Hypothalamus (tissue), 51 donors: Measurements from ENCODE around the gene CDIP1.

Experiments
- DNase-seq, 51 donors: peaks; one replicate each; lab custom pipeline; 2025; lab: John Stamatoyannopoulos, UW

CDIP1 gene

GRCh38 chr16:4515611-4516233 lies 22.9 kb downstream of the CDIP1 start:
- peak in 1 of 51 donors; percentile 42 for DNase-seq

- no peak for DNase-seq
Measured at GRCh38 chr16:4514606-4515005, 24.0 kb downstream of the CDIP1 start.

GRCh38 chr16:4513881-4514280 lies 24.7 kb downstream of the CDIP1 start:
- DNase-seq, result no peak

DNA sequence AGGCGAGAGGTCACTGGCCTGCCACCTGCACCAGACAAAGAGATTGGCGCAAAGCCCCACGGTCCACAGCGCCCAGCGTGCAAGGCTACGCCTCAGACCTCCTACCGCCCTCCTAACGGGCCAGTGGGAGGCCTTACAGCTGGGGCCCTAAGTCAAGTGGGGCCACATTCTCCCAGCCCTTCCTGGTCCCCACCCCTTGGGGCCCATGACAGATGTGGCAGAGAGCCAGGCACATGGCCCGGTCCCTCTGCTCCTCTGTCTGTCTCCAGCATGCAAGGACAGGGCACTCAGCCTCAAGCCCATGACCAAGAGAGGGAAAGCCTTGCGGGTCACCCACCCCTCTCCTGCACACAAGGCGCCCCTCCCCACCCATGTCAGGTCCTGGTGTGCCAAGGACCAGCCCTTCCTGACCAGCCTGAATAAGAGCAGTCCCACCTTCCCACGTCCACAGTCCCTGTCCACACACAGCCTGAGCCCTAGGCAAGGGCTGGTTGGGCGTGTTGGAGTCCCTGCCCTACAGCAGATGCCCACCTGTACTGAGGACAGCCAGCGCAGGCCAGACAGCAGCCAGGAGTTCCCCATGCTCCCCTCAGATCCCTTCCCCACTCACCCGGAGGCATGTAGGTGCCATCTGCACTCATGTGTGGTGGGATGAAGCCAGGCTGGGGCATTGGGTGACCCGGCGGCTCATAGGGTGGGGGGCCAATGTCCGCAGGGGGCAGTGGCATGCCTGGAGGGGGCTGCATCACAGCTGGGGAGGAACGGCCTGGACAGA lies 25.3 kb downstream of the CDIP1 start:
- DNase-seq, result peak in 3 of 51 donors; percentile 22 to 51 (median 32)

DNA sequence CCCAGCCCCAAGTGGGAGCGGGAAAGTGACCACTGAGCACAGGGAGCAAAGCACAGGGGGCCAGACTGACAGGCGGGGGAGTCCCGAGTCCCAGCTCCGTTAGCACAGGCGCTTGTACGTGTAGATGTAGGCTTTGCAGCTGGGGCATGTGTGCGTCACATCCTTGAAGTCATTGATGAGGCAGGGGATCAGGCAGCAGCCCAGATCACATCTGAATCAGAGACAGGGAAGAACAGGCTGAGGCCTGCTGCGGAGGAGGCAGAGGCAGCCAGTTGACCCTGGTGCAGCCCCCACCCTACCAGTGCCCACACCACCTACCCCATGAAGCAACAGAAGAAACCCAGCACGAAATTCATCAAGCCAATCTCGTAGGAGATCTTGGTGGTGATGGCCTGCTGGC lies 26.1 kb downstream of the CDIP1 start:
- DNase-seq, result peak in 1 of 51 donors; percentile 67

- DNase-seq, result peak in 31 of 51 donors; percentile 18 to 64 (median 45)
Measured at GRCh38 chr16:4511441-4512082, 27.0 kb downstream of the CDIP1 start.

- no peak for DNase-seq
Measured at GRCh38 chr16:4510747-4511426, 27.7 kb downstream of the CDIP1 start.

GRCh38 chr16:4510131-4510530 lies 28.4 kb downstream of the CDIP1 start:
- no peak for DNase-seq

GRCh38 chr16:4509420-4509819 lies 29.2 kb downstream of the CDIP1 start:
- DNase-seq, result no peak

GRCh38 chr16:4508806-4509205 lies 29.8 kb downstream of the CDIP1 start:
- DNase-seq, result no peak

DNA sequence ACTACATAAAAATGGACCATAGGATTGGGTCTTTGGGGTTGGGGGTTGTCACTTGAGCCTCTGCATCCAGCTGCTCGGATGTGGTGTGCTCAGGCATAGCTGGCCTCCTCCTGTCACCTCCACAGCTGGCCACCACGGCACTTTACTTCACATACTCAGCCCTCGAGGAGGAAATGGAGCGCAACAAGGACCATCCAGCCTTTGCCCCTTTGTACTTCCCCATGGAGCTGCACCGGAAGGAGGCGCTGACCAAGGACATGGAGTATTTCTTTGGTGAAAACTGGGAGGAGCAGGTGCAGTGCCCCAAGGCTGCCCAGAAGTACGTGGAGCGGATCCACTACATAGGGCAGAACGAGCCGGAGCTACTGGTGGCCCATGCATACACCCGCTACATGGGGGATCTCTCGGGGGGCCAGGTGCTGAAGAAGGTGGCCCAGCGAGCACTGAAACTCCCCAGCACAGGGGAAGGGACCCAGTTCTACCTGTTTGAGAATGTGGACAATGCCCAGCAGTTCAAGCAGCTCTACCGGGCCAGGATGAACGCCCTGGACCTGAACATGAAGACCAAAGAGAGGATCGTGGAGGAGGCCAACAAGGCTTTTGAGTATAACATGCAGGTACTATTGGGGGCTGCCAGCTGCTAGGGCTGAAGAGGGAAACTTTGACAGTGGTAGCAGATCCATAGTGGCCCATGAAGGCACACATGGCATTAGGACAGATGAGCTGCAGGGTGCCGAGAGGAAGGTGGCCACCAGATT lies 30.8 kb downstream of the CDIP1 start:
- DNase-seq, result no peak

DNA sequence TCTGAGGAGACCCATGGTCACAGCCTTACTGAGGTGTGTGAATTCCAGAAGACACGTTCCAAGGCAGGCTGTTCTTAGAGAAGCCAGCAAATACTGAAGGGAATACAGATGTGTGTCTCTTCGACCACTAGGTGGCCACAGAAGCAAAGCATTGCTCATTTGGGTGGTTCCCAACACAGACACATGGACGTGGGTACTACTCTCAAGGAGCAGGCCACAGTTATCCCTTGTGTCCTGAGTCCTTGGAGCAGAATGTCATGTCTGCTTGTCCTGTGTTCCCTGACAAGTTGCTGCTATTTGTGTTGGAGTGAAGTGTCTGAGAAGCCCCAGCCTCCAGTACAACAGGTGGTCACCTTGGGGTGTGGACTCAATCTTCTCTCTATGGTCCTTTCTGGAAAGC lies 32.1 kb downstream of the CDIP1 start:
- peak in 34 of 51 donors; percentile 13 to 79 (median 48) for DNase-seq

DNA sequence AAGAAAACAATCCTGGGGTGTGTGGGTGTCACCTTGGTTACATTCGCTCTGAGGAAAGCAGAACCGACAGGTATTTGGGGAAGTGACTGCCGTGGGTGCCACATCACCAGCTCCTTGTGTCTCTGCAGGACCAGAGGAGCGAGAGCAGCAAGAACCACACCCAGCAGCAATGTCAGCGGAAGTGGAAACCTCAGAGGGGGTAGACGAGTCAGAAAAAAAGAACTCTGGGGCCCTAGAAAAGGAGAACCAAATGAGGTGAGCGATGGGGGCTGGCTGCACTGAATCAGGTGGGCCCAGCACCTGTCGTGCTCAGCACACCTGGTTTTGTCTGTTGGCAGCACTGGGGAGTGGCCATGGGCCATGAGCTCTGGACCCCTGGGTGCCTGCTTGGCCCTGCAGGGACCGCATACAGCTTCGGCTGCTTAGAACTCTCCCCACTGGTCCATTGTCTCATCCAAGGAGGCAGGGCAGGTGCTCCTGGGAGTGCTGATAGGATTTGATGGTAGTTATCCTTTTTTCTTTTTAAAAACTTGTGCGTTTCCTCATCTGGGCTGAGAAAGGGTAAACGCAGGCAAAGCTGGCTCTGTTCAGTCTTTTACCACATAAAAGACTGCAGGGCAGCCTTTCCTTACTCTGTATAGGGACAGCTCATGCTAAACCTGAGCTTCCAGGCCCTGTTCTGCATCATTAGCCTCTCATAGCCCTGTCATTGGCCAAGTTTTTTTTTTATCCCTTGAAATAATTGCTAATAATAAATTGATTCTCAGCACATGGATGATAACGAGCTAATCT lies 33.0 kb downstream of the CDIP1 start:
- peak in 2 of 51 donors; percentile 35 to 74 for DNase-seq

DNA sequence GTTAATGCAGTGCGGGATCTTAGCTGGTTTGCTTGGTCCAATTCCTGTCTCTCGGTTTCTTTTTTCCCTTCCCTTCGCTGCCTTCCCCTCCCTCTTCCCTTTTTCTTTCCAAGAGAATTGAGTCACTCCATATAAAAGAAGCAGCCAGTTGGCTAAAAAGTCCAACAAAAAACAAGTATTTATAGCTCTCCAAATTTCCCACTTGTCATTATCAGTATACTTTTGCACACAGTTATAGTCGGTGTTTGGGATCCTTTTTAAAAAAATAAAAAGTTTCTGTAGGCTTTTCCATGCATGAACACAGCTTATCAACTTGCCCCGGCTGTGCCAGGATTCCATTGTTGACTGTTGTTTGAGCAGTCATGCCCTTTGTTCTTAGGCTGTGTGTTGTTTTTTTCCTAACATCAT lies 37.5 kb downstream of the CDIP1 start:
- peak in 6 of 51 donors; percentile 21 to 74 (median 30) for DNase-seq

- peak in 11 of 51 donors; percentile 29 to 65 (median 37) for DNase-seq
Measured at GRCh38 chr16:4500272-4500671, 38.3 kb downstream of the CDIP1 start.

- no peak for DNase-seq
Measured at GRCh38 chr16:4499196-4499555, 39.4 kb downstream of the CDIP1 start.

- no peak for DNase-seq
Measured at GRCh38 chr16:4498546-4499195, 39.9 kb downstream of the CDIP1 start.

DNA sequence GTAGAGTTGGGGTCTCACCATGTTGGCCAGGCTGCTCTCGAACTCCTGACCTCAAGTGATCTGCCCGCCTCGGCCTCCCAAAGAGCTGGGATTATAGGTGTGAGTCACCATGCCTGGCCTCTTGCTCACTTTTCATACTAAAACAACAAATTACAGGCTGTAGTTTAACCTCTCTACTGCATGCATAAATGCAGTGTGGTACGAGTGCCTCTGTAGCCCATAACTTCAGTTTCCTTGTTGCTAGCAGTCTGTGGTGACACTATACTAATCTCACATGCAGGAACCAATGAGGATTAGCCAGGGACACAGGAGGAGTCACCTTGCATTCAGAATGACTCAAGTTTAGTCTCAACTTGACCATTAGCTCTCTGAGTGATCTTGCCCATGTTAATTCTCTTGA lies 42.3 kb downstream of the CDIP1 start:
- DNase-seq, result no peak

DNA sequence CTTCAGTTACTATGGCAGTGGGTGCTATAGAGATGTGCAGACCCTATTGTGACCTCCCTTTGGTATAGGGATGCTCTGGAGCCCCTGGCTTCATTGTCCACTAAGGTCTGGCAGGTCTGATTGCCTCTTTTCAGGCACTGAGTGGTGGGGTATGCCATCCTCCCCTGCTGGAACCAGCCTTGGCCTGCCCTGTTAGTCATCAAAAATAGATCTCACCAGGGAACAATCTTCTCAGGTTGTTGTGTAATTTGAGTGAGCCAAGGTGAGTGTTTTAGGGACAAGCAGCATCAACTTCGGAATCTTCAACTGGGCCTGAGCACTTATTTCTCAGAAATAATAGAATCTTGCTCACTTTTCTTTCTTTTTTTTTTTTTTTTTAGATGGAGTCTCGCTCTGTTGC lies 42.8 kb downstream of the CDIP1 start:
- DNase-seq, result no peak
